Epithelial cell of proximal tubule (primary cell): ENCODE data around the gene ATP8A2. TPM values are rescaled to one million over a fixed set of nuclear protein-coding genes. Genes with fewer than 3 reads are reported as not detected.

Experiments
- DNase-seq: peaks from one replicate; pipeline ENCODE4 v3.0.0-alpha.2; 2011; ENCODE audit warnings: low read depth
- H3K4me3 ChIP-seq: 2 replicates; pipeline ENCODE4 v1.5.1; 2011; ENCODE audit warnings: low read depth, mild to moderate bottlenecking, low read length
- total RNA-seq: library from RNA; depleted of rRNA; stranded (reverse); fragments of >200 nt; gene quantifications from 2 replicates; pipeline ENCODE4 v1.2.3, GENCODE V29; 2015
- TF ChIP-seq, protein P1 (sequence below): conservative IDR thresholded peaks from 2 replicates; pipeline ENCODE4 v1.5.1; 2012; ENCODE audit warnings: low read depth, mild to moderate bottlenecking, low read length

Gene ATP8A2
- total RNA-seq, 1 donor from 2014 or later: 2.2 TPM

DNA sequence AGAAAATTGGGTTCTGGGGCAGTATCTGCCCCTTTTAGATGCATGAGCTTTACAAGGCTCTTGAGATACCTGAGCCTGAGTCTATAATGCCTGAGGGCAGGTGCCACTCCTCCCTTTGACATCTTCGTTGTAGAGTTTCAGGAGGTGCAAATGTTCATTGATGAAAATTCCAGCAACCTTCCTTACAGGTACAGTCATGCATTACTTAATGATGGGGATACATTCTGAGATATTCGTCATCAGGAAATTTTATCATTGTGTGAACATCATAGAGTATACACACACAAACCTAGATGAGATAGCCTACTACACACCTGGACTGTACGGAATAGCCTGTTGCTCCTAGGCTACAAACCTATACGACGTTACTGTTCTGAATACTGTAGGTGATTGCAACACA is 370.0 kb downstream of the ATP8A2 start:
- no peak for DNase-seq
- no peak overlapping the region for H3K4me3 ChIP-seq
- TF ChIP-seq, protein P1, sequence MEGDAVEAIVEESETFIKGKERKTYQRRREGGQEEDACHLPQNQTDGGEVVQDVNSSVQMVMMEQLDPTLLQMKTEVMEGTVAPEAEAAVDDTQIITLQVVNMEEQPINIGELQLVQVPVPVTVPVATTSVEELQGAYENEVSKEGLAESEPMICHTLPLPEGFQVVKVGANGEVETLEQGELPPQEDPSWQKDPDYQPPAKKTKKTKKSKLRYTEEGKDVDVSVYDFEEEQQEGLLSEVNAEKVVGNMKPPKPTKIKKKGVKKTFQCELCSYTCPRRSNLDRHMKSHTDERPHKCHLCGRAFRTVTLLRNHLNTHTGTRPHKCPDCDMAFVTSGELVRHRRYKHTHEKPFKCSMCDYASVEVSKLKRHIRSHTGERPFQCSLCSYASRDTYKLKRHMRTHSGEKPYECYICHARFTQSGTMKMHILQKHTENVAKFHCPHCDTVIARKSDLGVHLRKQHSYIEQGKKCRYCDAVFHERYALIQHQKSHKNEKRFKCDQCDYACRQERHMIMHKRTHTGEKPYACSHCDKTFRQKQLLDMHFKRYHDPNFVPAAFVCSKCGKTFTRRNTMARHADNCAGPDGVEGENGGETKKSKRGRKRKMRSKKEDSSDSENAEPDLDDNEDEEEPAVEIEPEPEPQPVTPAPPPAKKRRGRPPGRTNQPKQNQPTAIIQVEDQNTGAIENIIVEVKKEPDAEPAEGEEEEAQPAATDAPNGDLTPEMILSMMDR: no peak

DNA sequence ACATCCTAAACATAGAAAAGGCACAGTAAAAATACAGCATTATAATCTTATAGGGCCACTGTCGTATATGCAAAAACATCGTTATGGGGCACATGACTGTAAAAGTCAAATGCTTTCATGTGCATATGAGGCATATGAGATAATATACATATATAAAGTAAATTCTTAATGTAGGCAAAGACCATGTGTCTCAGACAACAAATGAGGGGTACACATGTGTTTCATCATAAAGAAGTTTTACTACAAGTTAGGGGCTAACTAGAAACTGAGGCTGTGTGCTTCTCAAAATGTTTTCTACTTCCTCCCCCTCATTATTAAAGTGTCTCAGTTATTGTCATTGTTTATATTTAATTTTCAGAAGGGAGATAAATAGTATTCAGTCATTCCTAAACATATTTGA is 370.4 kb downstream of the ATP8A2 start:
- TF ChIP-seq, protein P1: no peak
- no peak for DNase-seq
- H3K4me3 ChIP-seq: no peak overlapping the region

DNA sequence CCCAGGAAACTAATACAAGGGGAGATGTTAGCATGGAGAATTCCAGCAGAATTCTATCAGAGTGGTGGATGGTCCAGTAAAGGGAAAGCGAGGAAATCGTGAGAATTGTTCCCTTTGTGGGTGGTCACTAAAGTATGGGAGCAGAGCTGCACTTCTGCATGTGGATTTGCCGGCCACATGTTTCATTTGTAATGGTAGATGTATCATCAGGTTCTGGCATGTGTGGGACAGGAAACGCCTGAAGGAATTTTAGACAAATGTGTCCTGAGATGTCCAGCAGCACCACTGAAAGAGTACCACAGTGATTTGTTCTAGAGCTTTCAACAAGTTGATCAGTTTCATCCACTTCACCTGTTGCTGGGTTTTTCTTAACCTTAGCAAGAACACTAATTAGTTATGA is 371.6 kb downstream of the ATP8A2 start:
- H3K4me3 ChIP-seq: no peak overlapping the region
- DNase-seq: no peak
- TF ChIP-seq, protein P1: no peak

DNA sequence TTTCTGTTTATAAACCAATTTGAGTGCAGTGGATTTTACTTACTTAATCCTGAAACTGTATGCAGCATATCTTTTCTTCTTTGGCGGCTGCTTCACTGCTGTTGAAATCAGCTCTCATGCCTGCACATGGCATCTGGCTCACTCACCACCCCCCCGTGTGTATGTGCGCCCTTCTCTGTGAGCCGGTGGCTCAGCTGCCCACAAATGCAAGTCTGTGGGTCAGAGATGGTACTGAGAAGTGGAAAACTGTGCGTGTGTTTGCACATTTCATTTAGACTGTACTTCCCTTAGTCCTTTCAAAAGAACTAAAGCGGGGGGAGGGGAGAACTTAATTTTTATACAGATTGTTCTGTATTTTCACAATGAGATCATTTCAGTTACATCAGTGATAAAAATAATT is 372.4 kb downstream of the ATP8A2 start:
- no peak overlapping the region for H3K4me3 ChIP-seq
- no peak for DNase-seq
- TF ChIP-seq, protein P1: no peak

DNA sequence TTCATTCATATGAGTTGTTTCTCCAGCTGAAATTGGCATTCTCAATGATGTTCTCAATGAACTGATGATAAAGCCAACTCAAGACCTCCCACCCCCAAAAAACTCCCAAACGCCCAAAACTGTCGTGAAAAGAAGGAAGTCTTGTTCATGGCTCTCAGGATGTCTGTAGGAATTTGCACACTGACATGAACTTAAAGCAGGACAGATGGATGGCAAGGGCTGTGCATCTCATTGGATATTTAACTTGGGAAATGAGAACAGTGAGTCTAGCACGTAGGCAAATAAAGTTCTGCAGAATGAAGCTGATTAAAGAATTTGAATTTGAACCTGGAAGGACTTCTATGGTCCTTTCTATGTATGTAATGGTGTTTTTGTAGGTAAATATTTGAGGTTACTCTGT is 374.4 kb downstream of the ATP8A2 start:
- TF ChIP-seq, protein P1: no peak
- no peak for DNase-seq
- H3K4me3 ChIP-seq: no peak overlapping the region

DNA sequence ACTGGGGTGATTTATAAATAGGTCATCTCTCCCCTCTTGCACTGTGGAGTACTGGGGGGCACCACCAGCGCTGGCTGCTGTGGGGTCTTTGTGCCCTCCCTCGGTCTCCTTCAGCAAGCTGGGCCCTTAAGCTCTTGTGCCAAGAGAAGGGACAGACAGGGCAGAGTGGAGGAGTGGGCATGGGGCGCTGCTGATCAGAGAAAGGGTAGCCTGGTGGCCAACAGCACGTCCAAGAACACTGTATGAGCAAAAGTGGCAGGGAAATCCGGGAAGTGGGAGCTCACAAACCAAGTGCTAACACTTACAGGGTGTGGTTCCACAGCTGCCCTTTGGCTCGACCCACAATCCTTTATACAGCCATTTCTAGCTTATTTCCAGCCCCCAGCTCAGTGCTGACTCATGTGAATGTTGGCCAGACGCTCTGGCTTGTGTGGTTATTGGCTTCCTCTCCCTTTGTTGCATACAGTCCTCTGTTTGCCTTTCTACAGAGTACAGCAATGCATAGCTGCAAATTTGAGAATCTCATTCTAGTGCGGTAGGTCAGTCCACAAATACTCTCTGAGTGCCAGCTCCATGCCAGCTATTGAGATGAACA is 381.3 kb downstream of the ATP8A2 start:
- H3K4me3 ChIP-seq: no peak overlapping the region
- TF ChIP-seq, protein P1: no peak
- no peak for DNase-seq

DNA sequence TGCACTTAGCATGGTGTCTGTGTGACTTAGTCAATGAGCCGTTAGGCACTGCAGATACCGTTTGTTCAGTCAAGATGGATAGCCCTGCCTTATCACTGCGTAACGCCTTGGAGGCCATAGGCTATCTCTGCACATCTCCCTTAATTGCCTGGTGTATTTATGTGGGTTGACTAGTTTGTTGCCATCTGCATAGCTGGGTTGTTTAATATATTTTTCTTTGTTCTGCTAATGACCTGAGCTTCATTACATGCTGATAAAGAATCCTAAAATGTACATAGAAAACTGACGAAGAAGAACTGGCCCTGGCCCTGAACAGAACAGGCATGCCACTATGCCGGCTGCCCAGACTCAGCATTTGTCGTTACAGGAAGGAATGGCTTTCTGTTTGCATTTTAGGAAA is 382.2 kb downstream of the ATP8A2 start:
- DNase-seq: no peak
- TF ChIP-seq, protein P1: no peak
- H3K4me3 ChIP-seq: no peak overlapping the region
